GM18498 (cell line): ENCODE measurements around the gene ARNT2.
"Not testable (repeated sequence)": the region's sequence is repeated elsewhere in the genome, so short reads cannot be mapped to it uniquely, and the experiment has no call there.

Source experiments
- ATAC-seq: cut with Tn5 transposase; IDR thresholded peaks from one replicate; pipeline ENCODE4 v1.9.1; 2021; ENCODE audit warnings: mild to moderate bottlenecking, moderate library complexity; ENCODE audit not compliant: unreplicated experiment

The ARNT2 gene

DNA sequence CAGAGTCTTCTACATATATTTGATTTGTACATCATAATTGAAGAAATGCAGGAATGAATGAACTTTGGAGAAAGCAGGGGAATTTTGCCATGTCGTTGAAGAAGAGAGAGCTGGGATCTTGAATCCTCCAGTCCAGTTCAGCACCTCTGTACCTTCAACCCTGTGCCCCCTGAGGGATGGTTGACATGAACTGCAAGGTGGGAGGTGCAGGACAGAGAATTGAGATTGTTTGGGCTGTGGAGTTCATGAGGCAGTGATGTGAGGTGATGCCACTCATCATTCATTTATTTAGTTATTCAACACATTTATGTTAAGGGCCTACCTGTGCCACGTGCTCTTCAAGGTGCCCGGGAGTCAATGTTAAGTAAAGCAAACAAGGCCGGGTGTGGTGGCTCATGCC, 104.6 kb downstream of the ARNT2 start:
- no peak for ATAC-seq

DNA sequence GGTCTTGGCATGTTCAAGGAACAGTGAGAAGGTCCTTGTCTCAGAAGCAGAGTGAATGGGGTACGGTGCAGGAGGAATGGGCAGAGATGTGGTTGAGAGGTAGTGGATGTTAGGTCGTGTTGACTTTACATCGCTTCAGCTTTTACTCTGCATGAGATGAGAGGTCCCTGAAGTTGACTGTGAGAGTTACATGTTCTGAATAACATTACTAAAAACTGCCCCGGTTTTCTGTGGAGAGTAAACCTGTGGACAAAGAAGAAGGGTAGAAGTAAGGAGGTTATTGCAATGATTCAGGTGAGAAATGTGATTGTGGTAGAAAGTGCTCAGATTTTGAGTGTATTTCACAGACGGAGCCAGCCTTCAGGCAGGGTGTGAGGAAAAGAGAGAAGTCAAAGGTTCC, 105.6 kb downstream of the ARNT2 start:
- no peak for ATAC-seq

GRCh38 chr15:80510985-80511384, 106.8 kb downstream of the ARNT2 start:
- not testable (repeated sequence) for ATAC-seq

- ATAC-seq = no peak
Measured at GRCh38 chr15:80512726-80513660, 108.8 kb downstream of the ARNT2 start.

GRCh38 chr15:80514071-80514780, 110.0 kb downstream of the ARNT2 start:
- no peak for ATAC-seq

- ATAC-seq = no peak
Measured at GRCh38 chr15:80517290-80517689, 113.1 kb downstream of the ARNT2 start.

DNA sequence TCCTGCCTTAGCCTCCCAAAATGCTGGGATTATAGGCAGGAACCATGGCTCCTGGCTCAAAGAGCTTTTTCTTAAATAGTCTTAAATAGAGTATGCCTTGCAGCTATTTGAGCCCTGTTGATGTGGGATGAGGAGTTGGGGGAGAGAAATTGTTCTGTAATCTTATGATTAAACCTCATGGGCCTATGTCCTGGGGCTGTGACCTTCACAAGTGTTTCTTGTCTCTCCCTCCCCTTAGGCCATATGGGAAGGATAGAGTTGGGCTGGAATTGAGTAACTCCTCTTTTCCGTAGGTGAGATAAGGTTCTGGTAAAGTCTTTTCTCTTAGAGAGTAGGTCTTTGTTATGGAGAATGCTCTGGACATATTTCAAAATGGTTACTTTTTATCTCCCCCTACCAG, 114.3 kb downstream of the ARNT2 start:
- no peak for ATAC-seq

- ATAC-seq = no peak
Measured at GRCh38 chr15:80523746-80524145, 119.6 kb downstream of the ARNT2 start.

DNA sequence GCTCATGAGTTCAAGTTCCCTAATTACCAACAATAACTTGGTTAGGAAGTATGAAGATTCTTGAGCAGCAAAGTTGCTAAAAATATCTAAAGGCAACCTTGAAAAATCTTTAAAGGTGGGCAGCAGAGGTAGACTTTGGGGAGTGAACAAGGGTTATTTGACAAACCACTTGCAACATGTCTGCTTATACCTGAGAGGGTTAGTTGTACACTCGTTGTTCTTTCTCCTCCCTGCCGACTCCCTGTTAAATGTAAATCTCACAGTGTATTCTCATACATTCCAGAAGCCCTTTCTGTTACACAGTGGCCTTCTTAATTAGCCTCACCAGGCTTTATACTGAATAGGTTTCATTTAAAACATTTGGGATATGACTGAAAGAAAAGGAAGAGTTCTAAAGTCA, 121.7 kb downstream of the ARNT2 start:
- no peak for ATAC-seq

- no peak for ATAC-seq
Measured at GRCh38 chr15:80526556-80527340, 122.6 kb downstream of the ARNT2 start.

GRCh38 chr15:80527406-80527805, 123.2 kb downstream of the ARNT2 start:
- ATAC-seq = no peak

- no peak for ATAC-seq
Measured at GRCh38 chr15:80527961-80528360, 123.8 kb downstream of the ARNT2 start.

DNA sequence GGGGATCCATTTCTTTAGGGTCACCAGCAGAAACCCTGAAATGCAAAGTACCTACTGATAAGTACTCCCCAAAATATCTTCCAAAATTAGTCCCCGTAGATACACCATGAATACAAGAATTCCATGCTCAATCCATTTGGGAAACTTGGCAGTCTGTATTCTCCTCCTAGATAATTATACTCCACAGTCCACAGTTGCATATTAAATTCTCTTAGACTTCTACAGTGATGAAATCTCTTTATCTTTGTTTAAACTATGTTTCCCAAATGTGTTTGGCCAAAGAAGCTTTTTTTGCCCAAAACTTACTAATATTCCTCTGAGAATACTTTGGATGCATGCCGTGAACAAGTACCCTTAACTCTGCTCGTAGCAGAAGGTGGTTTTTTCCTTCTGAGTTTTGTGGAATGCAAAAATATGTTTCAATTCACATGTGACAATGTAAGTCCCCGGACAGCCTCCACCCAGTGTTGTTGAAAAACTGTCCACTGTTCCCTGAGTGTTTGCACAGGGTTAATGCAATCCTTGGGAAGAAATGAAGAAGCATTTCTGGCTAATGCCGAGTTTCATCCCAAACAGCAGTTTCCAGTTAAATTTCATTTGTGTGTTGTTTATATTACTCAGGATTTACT, 126.7 kb downstream of the ARNT2 start:
- ATAC-seq = no peak

- ATAC-seq = no peak
Measured at GRCh38 chr15:80531388-80531787, 127.2 kb downstream of the ARNT2 start.

DNA sequence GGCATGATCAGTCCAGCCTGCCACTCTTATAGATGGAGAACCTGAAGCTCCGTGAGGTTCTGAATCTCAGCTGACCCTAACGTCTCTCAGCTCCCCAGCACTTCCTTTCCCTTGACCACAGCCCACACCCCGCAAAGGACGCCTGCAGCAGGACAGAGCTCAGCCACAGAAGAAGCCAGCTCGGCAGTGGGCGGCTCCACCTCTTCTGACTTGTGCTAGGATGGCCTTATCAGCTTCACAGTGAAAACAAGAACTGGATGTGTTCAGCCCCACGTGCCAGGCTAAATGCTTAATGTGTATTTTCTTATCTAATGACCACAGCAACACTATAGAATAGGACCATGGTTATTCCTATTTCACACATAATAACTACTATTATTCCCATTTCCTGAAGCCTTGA, 127.6 kb downstream of the ARNT2 start:
- no peak for ATAC-seq

GRCh38 chr15:80533790-80534333, 129.7 kb downstream of the ARNT2 start:
- ATAC-seq = no peak

GRCh38 chr15:80536231-80536630, 132.0 kb downstream of the ARNT2 start:
- no peak for ATAC-seq

GRCh38 chr15:80536716-80537115, 132.5 kb downstream of the ARNT2 start:
- ATAC-seq = no peak

DNA sequence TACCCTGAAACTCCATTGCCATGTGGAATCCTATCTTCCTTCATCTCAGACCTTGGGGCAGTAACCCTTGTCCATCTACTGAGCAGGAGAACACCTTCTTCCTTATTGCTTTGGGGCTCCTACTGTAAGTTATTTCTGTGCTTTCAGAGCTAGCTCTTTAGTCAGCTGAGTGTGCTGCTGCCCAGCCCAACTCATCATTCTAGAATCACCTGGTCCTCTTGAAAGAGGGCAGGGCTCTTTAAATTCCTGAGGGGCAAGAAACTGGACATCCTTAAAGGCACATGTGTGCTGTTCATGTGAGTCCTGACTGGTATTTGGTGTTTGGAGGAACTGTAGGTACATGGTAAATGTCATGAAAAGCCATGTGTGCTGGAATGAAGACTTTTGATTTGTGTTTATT, 140.9 kb downstream of the ARNT2 start:
- no peak for ATAC-seq

GRCh38 chr15:80547264-80547663, 143.1 kb downstream of the ARNT2 start:
- no peak for ATAC-seq

- ATAC-seq = no peak
Measured at GRCh38 chr15:80549191-80549590, 145.0 kb downstream of the ARNT2 start.
